OCI-LY3 (cell line): ENCODE results near the gene NKAIN2.

ENCODE experiments used
- CTCF ChIP-seq: fragments of 200-600, 300-600 bp; sonication (generic); IDR thresholded peaks from 2 replicates; pipeline ENCODE4 v1.5.1; 2014; ENCODE audit warnings: antibody characterized with exemption, low read length, low read depth
- EZH2phosphoT487 ChIP-seq: fragments of 200-600 bp; shearing (Covaris generic); IDR thresholded peaks from 2 replicates; pipeline ENCODE4 v1.6.1; 2018; ENCODE audit warnings: antibody characterized with exemption, mixed run types, low read depth

GRCh38 chr6:124535299-124535698 lies 731.6 kb downstream of the NKAIN2 start:
- no peak for TF ChIP-seq CTCF
- TF ChIP-seq EZH2phosphoT487 = no peak
